GM23338 (cell line): ENCODE data around the gene FNIP2. TPM values are rescaled to one million over a fixed set of nuclear protein-coding genes. Genes with fewer than 3 reads are reported as not detected.
"Not testable (repeated sequence)": the region's sequence is repeated elsewhere in the genome, so short reads cannot be mapped to it uniquely, and the experiment has no call there.

ENCODE experiments used
- ATAC-seq: fragments of 200-7000 bp; cut with Tn5 transposase; 3 replicates; pipeline ENCODE4 v1.9.1; 2020
- DNase-seq: peaks from one replicate; pipeline ENCODE4 v3.0.0-alpha.2; 2015; ENCODE audit warnings: low spot score
- H2AFZ ChIP-seq: fragments of 200-600 bp; sonication (generic); 2 replicates; pipeline ENCODE4 v1.8.0; 2016; ENCODE audit warnings: antibody characterized with exemption, mild to moderate bottlenecking, moderate library complexity
- H3F3A ChIP-seq: fragments of 200-600 bp; sonication (generic); replicated peaks from 2 replicates; pipeline ENCODE4 v1.8.0; 2017; ENCODE audit warnings: antibody characterized with exemption, mixed run types, low read depth
- H3K27ac ChIP-seq: fragments of 200-600 bp; sonication (generic); 2 replicates; pipeline ENCODE4 v1.6.1; 2016; ENCODE audit warnings: low read depth
- H3K27me3 ChIP-seq: fragments of 200-600 bp; sonication (generic); 2 replicates; pipeline ENCODE4 v1.8.0; 2016; ENCODE audit warnings: mild to moderate bottlenecking, mixed run types, moderate library complexity; ENCODE audit not compliant: insufficient read depth
- H3K36me3 ChIP-seq: fragments of 200-600 bp; sonication (generic); 2 replicates; pipeline ENCODE4 v1.8.0; 2016; ENCODE audit warnings: mild to moderate bottlenecking; ENCODE audit not compliant: insufficient read depth
- H3K4me1 ChIP-seq: fragments of 200-600 bp; sonication (generic); 2 replicates; pipeline ENCODE4 v1.8.0; 2016; ENCODE audit warnings: mild to moderate bottlenecking, moderate library complexity; ENCODE audit not compliant: insufficient read depth
- H3K4me2 ChIP-seq: fragments of 200-600 bp; sonication (generic); 2 replicates; pipeline ENCODE4 v1.7.1; 2017; ENCODE audit warnings: mixed run types
- H3K4me3 ChIP-seq: fragments of 200-600 bp; sonication (generic); 2 replicates; pipeline ENCODE4 v1.6.1; 2016; ENCODE audit warnings: mixed run types
- H3K79me2 ChIP-seq: fragments of 200-600 bp; sonication (generic); replicated peaks from 2 replicates; pipeline ENCODE4 v1.8.0; 2017; ENCODE audit warnings: mild to moderate bottlenecking; ENCODE audit not compliant: insufficient read depth
- H3K9me2 ChIP-seq: fragments of 200-600 bp; sonication (generic); 2 replicates; pipeline ENCODE4 v1.8.0; 2017; ENCODE audit not compliant: insufficient read depth
- H4K20me1 ChIP-seq: fragments of 200-600 bp; sonication (generic); replicated peaks from 2 replicates; pipeline ENCODE4 v1.8.0; 2017; ENCODE audit warnings: mild to moderate bottlenecking; ENCODE audit not compliant: insufficient read depth
- H3K27ac Mint-ChIP-seq: 2 replicates; pipeline ENCODE4 v1.8.0; 2020; ENCODE audit warnings: inconsistent platforms, mild to moderate bottlenecking, moderate library complexity, mixed read lengths
- H3K27me3 Mint-ChIP-seq: 3 replicates; pipeline ENCODE4 v1.8.0; 2022; ENCODE audit warnings: low read depth, mild to moderate bottlenecking, moderate library complexity, mixed read lengths, inconsistent platforms; ENCODE audit not compliant: insufficient read depth, poor library complexity
- H3K36me3 Mint-ChIP-seq: 3 replicates; pipeline ENCODE4 v1.8.0; 2021; ENCODE audit warnings: low read depth, mild to moderate bottlenecking, inconsistent platforms, moderate library complexity, mixed read lengths
- H3K4me1 Mint-ChIP-seq: 3 replicates; pipeline ENCODE4 v1.8.0; 2020; ENCODE audit warnings: mild to moderate bottlenecking, inconsistent platforms, mixed read lengths
- H3K4me3 Mint-ChIP-seq: 3 replicates; pipeline ENCODE4 v1.8.0; 2021; ENCODE audit warnings: moderate library complexity, mild to moderate bottlenecking, inconsistent platforms, mixed read lengths
- H3K9me3 Mint-ChIP-seq: 3 replicates; pipeline ENCODE4 v1.8.0; 2020; ENCODE audit warnings: moderate library complexity, mild to moderate bottlenecking, inconsistent platforms, mixed read lengths
- CREB1 ChIP-seq: fragments of 250-450 bp; sonication (Bioruptor Pico); IDR thresholded peaks from 2 replicates; pipeline ENCODE4 v1.5.0; 2020; ENCODE audit warnings: low read depth, mild to moderate bottlenecking, moderate library complexity
- EZH2 ChIP-seq: fragments of 200-600 bp; sonication (generic); IDR thresholded peaks from one replicate; pipeline ENCODE4 v1.8.0; 2017; ENCODE audit warnings: antibody characterized with exemption, mild to moderate bottlenecking, low read depth; ENCODE audit not compliant: unreplicated experiment
- EZH2phosphoT487 ChIP-seq: fragments of 200-600 bp; sonication (generic); IDR thresholded peaks from one replicate; pipeline ENCODE4 v1.8.1; 2018; ENCODE audit warnings: antibody characterized with exemption; ENCODE audit not compliant: unreplicated experiment
- JUNB ChIP-seq: IDR thresholded peaks from one replicate; pipeline ENCODE4 v1.6.1; 2016; ENCODE audit warnings: antibody characterized with exemption; ENCODE audit not compliant: unreplicated experiment
- NANOG ChIP-seq: IDR thresholded peaks from 2 replicates; pipeline ENCODE4 v1.6.1; 2016; ENCODE audit warnings: antibody characterized with exemption, borderline replicate concordance
- POLR2AphosphoS5 ChIP-seq: IDR thresholded peaks from 2 replicates; pipeline ENCODE4 v1.6.1; 2016; ENCODE audit warnings: antibody characterized with exemption, low read depth
- ZNF114 ChIP-seq: fragments of 250-450 bp; sonication (Bioruptor Pico); IDR thresholded peaks from 2 replicates; pipeline ENCODE4 v1.5.0; 2020; ENCODE audit warnings: mild to moderate bottlenecking, moderate library complexity
- polyA plus RNA-seq: library from polyadenylated mRNA; unstranded; fragments of >200 nt; fragmentation: Nextera tagmentation; extraction: Ambion mirVana; gene quantifications from 2 replicates; pipeline ENCODE4 v1.2.1, GENCODE V29; 2016
- total RNA-seq: library from RNA; depleted of rRNA; stranded (reverse); fragments of >200 nt; shearing (Covaris generic); gene quantifications from 2 replicates; pipeline ENCODE4 v1.2.3, GENCODE V29; 2014
- TF ChIP-seq, protein P1 (sequence below), 2 experiments: fragments of 200-600 bp in 1 of 2; sonication (generic) in 1 of 2; conservative IDR thresholded peaks; 2 replicates each; pipeline versions ENCODE4 v1.5.1 to v1.6.1; 2016 to 2017; ENCODE audit warnings: antibody characterized with exemption in 2 of 2, low read depth in 2 of 2, mild to moderate bottlenecking in 2 of 2, moderate library complexity in 1 of 2
- TF ChIP-seq, protein P2 (sequence below): IDR thresholded peaks from 2 replicates; pipeline ENCODE4 v1.6.1; 2016; ENCODE audit warnings: antibody characterized with exemption
- TF ChIP-seq, protein P3 (sequence below): IDR thresholded peaks from one replicate; pipeline ENCODE4 v1.6.1; 2018; ENCODE audit warnings: antibody characterized with exemption; ENCODE audit not compliant: unreplicated experiment

Gene FNIP2
- total and polyA plus RNA-seq, 2 experiments from 2014 or later, result 2.7 to 17.2 TPM

DNA sequence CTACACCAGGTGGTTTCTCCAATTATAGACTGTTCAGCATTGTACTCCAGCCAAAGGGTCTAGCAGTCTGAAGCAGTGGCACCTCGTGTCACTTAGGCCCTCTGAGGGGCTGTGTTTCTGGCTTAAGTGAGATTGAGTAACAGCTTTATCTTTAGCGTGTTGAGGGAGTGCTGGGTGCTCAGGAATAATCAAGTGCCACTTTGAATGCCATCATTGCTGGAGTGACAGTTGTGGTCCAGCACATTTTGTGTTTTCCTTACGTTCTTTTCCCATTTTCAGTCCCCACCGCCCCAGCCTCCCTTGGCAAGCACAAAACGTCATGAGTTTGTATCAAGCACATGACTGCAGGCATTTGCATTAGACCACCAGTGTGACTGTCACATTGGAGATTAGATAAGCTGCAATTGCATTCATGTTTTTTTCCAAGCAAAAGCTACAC lies 58.7 kb downstream of the FNIP2 start (continued):
- TF ChIP-seq, protein P1, sequence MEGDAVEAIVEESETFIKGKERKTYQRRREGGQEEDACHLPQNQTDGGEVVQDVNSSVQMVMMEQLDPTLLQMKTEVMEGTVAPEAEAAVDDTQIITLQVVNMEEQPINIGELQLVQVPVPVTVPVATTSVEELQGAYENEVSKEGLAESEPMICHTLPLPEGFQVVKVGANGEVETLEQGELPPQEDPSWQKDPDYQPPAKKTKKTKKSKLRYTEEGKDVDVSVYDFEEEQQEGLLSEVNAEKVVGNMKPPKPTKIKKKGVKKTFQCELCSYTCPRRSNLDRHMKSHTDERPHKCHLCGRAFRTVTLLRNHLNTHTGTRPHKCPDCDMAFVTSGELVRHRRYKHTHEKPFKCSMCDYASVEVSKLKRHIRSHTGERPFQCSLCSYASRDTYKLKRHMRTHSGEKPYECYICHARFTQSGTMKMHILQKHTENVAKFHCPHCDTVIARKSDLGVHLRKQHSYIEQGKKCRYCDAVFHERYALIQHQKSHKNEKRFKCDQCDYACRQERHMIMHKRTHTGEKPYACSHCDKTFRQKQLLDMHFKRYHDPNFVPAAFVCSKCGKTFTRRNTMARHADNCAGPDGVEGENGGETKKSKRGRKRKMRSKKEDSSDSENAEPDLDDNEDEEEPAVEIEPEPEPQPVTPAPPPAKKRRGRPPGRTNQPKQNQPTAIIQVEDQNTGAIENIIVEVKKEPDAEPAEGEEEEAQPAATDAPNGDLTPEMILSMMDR (conservative IDR thresholded peaks at IDR 0.05; ENCODE audit: low read depth in 2 of 2), result no peak
- TF ChIP-seq EZH2phosphoT487 (no peak), NANOG (no peak), ZNF114 (no peak)

DNA sequence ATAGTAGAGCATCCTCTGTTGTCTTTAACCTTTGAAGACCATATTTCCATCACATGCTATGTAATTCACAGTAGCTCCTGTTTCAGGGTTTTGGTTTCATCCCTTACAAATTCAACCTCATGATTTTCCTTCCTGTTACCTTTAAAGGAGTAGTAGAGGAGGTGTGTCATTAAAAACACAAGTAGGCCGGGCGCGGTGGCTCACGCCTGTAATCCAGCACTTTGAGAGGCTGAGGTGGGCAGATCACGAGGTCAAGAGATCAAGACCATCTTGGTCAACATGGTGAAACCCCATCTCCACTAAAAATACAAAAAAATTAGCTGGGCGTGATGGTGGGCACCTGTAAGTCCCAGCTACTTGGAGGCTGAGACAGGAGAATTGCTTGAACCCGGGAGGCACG lies 59.3 kb downstream of the FNIP2 start:
- not testable (repeated sequence) for DNase-seq, H3K27ac Mint-ChIP-seq

DNA sequence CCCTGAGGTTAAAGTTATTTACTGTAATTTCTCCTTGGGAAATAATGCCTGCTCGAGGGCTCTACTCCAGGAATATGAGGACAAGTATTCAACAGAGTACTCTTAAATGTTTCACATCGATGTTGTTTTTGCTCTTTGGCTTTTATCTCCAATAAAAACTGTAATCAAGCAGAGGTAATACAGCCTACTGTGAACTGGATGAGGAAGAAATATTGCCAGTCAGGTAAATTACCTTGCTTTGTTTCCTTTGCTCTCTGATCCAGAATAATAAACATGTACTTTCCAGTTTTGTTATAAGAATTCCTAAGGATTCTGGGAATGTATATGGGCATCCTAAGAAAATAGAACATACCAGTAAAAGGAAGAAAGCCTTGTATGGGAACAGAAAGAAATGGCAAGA lies 60.4 kb downstream of the FNIP2 start:
- Mint-ChIP-seq H3K9me3 (no peaks in the 10 kb centered on the region), H3K27ac (no peak overlapping the region), H3K4me1 (peaks cover 29% of the 10 kb centered on the region), H3K4me3 (no peak overlapping the region), H3K27me3 (no peaks in the 10 kb centered on the region), H3K36me3 (no peaks in the 10 kb centered on the region)
- H3K79me2 ChIP-seq, result no peaks in the 10 kb centered on the region
- H3F3A ChIP-seq, result no peaks in the 10 kb centered on the region
- H3K4me2 ChIP-seq, result no peak overlapping the region
- H3K4me1 ChIP-seq, result no peaks in the 10 kb centered on the region
- no peak for DNase-seq
- no peak overlapping the region for H3K27ac ChIP-seq
- H2AFZ ChIP-seq, result no peak overlapping the region
- H3K36me3 ChIP-seq, result no peaks in the 10 kb centered on the region
- ATAC-seq, result no peak
- no peaks in the 10 kb centered on the region for H3K9me2 ChIP-seq
- H3K4me3 ChIP-seq, result no peak overlapping the region
- H3K27me3 ChIP-seq, result no peaks in the 10 kb centered on the region
- no peaks in the 10 kb centered on the region for H4K20me1 ChIP-seq
- TF ChIP-seq EZH2 (no peak), JUNB (no peak), CREB1 (CRISPR knock-in tag) (no peak), ZNF114 (no peak), POLR2AphosphoS5 (no peak)
- TF ChIP-seq, protein P2, sequence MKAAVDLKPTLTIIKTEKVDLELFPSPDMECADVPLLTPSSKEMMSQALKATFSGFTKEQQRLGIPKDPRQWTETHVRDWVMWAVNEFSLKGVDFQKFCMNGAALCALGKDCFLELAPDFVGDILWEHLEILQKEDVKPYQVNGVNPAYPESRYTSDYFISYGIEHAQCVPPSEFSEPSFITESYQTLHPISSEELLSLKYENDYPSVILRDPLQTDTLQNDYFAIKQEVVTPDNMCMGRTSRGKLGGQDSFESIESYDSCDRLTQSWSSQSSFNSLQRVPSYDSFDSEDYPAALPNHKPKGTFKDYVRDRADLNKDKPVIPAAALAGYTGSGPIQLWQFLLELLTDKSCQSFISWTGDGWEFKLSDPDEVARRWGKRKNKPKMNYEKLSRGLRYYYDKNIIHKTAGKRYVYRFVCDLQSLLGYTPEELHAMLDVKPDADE, result no peak
- TF ChIP-seq, protein P3, sequence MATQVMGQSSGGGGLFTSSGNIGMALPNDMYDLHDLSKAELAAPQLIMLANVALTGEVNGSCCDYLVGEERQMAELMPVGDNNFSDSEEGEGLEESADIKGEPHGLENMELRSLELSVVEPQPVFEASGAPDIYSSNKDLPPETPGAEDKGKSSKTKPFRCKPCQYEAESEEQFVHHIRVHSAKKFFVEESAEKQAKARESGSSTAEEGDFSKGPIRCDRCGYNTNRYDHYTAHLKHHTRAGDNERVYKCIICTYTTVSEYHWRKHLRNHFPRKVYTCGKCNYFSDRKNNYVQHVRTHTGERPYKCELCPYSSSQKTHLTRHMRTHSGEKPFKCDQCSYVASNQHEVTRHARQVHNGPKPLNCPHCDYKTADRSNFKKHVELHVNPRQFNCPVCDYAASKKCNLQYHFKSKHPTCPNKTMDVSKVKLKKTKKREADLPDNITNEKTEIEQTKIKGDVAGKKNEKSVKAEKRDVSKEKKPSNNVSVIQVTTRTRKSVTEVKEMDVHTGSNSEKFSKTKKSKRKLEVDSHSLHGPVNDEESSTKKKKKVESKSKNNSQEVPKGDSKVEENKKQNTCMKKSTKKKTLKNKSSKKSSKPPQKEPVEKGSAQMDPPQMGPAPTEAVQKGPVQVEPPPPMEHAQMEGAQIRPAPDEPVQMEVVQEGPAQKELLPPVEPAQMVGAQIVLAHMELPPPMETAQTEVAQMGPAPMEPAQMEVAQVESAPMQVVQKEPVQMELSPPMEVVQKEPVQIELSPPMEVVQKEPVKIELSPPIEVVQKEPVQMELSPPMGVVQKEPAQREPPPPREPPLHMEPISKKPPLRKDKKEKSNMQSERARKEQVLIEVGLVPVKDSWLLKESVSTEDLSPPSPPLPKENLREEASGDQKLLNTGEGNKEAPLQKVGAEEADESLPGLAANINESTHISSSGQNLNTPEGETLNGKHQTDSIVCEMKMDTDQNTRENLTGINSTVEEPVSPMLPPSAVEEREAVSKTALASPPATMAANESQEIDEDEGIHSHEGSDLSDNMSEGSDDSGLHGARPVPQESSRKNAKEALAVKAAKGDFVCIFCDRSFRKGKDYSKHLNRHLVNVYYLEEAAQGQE, result no peak

More for the DNA sequence above, 59.3 kb downstream of the FNIP2 start:
- not testable (repeated sequence) for H3K79me2 ChIP-seq, H3K4me2 ChIP-seq, H3K27me3 ChIP-seq, H2AFZ ChIP-seq, H3K4me3 Mint-ChIP-seq, H3K27me3 Mint-ChIP-seq, H3K9me3 Mint-ChIP-seq, H3K36me3 Mint-ChIP-seq, H3K27ac ChIP-seq, H3K9me2 ChIP-seq, H3F3A ChIP-seq, H3K4me1 ChIP-seq, H3K4me3 ChIP-seq, H3K36me3 ChIP-seq, ATAC-seq, H4K20me1 ChIP-seq
- peaks cover 22% of the 10 kb centered on the region for H3K4me1 Mint-ChIP-seq
